ENCODE results near the gene PXDN. TPM values are rescaled to one million over a fixed set of nuclear protein-coding genes. Genes with fewer than 3 reads are reported as not detected.
A peak's percentile ranks its signal among the peaks of the same experiment; 100 is the strongest.
"Not testable (repeated sequence)": the region's sequence is repeated elsewhere in the genome, so short reads cannot be mapped to it uniquely, and the experiment has no call there.

The PXDN gene
- total RNA-seq, 1 donor from 2014 or later, result 21.6 TPM

DNA sequence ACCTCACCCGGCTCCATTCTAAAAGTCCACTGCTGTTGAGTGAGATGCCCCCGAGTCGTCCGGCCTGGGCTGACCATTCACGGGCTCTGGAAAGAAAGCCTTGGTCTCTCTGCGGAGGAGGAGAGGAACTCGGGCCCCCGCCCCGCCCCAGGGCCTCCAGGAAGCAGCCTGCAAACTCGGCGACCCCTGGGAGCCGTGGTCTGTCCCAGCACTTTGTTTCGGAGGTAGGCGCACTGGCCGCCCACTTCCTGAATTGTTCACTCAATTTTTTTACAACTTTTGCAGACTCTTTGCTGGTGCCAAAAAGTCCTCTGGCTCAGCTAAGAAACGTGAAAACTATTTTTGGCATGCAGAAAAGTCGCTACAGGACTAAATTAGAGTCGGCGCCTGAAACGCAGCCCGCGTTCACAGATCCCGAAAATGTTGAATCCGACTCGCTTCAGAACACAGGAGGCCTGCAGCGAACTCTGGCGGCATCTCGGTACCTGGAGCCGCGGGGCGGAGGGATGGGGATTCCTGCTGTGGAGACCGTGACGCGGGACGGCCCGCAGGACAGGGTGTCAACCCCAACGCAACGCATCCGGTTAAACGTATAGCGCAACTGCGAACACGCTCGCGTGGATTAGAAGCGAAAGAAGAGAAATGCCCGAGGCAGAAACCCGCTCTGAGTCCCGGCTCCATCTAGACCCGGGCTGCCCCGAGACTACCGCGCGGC, 1.5 kb downstream of the PXDN start:
- no peak for FAIRE-seq

GRCh38 chr2:1742301-1742680, 2.0 kb downstream of the PXDN start:
- no peak for DNase-seq (ENCODE audit: low spot score in 2 of 2)
- FAIRE-seq, result no peak

More for the DNA sequence above, 1.5 kb downstream of the PXDN start:
- DNase-seq (ENCODE audit: low spot score in 2 of 2), result peak; percentile 66 to 71

DNA sequence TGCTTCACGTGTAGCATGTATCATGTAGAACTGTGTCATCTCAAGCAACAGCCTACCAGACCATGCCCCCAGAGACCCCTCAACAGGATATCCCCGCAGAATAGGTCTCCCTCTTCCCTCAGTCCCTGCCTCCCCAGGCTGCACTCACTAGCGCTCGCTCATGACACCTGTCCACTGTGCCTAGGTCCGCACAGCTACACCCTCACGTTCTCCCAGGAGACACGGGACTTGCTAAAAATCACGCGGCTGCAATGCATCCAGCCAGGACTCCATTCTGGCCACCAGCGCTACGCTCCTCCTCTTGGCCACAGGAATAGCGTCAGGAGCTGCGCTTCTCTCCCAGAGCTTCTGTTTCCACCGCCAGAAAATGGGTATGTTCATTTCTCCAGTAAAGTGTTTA, 2.5 kb downstream of the PXDN start:
- DNase-seq (ENCODE audit: low spot score in 2 of 2) (no peak), FAIRE-seq (no peak)

GRCh38 chr2:1740716-1741589, 3.4 kb downstream of the PXDN start:
- DNase-seq (ENCODE audit: low spot score in 2 of 2) (no peak), FAIRE-seq (no peak)

- FAIRE-seq, result no peak
- DNase-seq (ENCODE audit: low spot score in 2 of 2), result no peak
Measured at GRCh38 chr2:1739961-1740715, 4.2 kb downstream of the PXDN start.

DNA sequence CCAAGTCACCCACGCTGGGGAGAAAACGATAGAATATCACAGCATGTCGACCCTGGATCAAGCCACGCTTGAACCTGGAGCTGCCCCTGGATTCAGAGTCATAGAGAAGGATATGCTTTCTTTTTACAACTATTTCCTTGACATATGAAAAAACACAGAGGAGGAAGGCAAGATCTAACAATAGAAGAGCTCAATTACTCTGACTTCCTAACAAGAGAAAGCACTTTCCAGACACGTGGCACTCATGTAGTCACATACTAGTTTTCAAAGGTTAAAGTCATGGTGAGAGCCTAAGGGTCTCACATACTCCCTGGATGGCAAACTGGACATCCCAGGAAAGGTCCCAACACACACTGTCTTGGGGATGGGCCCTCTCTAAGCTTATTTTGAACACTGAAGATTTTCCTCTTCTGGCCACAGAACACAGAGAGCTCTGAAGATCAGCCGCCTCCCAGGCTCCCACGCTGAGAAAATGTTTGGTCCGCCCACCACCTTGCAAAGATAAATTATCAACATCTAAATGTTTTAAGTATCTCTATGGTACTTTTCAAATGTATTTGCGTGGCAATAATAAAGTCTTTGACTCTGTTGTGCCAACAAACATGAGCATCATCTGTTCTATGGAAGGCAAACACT, 4.9 kb downstream of the PXDN start:
- FAIRE-seq (no peak), DNase-seq (ENCODE audit: low spot score in 2 of 2) (no peak)

DNA sequence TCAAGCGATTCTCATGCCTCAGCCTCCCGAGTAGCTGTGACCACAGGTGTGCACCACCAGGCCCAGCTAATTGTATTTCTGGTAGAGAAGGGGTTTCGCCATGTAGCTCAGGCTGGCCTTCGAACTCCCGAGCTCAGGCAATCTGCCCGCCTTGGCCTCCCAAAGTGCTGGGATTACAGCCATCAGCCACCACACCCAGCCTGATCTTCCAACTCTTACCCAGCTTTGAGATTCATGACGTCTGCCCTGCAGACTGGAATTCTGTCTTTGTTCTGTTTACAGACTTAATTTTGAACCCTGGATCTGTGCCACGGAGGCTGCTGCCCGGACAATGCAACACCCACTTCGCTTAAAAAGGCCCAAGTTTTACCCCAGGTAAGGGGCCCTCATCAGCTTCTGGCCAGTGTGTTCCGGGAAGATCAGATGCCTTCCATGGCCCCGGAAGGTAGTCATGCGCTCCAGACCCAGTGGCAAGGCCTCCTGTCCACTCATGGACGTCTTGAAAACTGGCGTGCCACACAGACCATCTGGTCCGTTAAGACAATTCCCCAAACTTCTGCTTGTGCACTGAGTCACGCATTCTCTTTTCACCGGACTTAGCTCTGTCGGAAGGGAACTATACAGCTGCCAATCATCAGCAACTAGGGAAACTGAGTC, 5.5 kb downstream of the PXDN start:
- DNase-seq (ENCODE audit: low spot score in 2 of 2) (no peak), FAIRE-seq (no peak)

- DNase-seq (ENCODE audit: low spot score in 2 of 2) (no peak), FAIRE-seq (no peak)
Measured at GRCh38 chr2:1738163-1738562, 6.2 kb downstream of the PXDN start.

DNA sequence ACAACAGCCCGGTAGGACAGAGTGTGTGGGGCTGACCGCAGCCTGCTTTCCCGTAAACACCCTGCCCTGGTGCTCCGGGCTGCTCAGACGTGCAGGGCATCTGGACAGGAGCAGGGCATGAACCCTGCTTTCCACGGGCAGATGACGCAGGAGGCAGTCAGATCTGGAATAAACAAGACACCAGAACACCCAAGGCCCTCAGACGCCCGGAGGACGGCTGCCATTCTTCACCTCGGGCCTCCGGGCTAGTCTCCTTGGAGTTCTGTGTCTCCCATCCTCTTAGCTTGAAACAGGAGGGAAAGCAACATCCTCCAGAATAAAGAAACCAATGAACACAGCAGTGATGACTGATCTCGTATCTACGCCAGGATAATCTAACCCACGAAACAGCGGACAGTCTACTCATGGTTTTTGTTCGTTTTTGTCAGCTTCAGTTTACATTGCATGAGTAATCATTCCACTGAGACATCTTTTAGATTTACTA, 7.3 kb downstream of the PXDN start:
- DNase-seq (ENCODE audit: low spot score in 2 of 2) (no peak), FAIRE-seq (no peak)

DNA sequence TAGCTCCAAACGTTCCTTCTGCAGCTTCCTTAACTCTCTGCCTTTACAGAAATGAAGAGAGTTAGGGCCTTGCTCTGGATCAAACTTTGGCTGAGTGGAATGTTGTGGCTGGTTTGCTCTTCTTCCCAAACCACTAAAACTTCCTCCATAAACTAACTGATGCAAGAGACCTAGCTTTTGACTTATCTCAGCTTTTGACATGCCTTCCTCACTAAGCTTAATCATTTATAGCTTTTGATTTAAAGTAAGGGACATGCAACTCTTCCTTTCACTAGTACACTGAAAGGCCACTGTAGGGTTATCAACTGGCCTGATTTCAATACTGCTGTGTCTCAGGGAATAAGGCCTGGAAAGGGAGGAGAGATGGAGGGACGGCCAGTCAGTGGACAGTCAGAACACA, 8.3 kb downstream of the PXDN start:
- FAIRE-seq (no peak), DNase-seq (ENCODE audit: low spot score in 2 of 2) (no peak)

GRCh38 chr2:1733298-1733697, 11.0 kb downstream of the PXDN start:
- not testable (repeated sequence) for DNase-seq (ENCODE audit: low spot score in 2 of 2); FAIRE-seq

DNA sequence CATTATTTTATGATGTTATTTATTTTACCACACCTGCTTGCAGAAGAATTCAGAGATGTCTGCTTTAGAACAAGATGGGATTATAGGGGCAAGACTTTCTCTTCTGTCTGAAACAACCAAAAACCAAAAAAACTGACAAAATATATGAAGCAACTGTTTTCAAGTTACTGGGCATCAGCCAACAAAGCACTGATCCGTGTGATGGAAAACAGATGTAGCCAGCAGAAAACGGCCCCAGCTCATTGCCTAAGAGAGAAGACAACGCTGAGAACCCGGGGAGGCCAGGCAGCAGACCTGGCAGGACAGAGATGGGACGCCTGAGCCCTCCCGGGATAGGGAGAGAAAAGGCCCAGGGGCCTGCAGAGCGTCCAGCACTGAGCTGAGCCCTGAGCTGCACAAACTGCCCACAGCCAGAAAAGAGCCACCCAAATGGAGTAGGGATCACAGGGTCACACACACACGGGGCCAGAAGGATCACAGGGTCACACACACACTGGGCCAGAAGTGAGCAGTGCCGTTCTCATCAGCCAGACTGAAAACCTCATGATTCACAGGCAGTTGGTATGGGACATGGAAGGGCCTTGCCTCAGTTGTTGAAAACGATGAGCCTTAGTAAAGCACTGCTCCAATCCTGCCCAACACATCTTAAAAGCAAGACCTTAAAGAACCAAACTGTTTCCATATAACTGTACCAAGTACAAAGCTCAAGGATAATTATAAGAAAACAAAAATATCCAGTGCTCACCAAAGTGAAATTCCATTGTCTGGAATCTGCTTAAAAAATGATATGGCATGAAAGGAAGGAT, 12.1 kb downstream of the PXDN start:
- FAIRE-seq (no peak), DNase-seq (ENCODE audit: low spot score in 2 of 2) (no peak)

DNA sequence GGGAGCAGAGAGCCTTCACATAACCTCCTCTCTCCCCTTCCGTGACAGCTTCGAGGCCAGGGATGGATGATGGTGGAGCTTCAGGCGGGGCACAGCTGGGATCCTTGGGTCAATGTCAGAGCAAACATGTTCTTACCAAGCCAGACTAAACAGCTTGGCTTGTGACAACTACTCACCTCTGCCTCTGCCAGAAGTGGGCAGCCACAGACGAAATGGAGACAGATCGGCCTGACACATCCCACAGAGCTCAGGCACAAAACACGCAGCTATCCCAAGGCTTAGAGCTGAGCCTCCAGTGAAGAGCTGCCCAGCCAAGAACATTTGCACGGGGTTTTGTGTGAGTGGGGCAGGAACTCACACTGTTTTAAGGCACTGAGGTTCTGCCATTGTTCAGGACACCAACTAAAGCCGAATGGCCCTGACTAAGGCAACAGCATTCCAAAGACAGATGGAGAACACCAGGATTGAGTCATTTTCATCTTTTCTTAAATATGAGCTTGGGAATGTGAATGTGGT, 12.8 kb downstream of the PXDN start:
- DNase-seq (ENCODE audit: low spot score in 2 of 2), result no peak
- no peak for FAIRE-seq

DNA sequence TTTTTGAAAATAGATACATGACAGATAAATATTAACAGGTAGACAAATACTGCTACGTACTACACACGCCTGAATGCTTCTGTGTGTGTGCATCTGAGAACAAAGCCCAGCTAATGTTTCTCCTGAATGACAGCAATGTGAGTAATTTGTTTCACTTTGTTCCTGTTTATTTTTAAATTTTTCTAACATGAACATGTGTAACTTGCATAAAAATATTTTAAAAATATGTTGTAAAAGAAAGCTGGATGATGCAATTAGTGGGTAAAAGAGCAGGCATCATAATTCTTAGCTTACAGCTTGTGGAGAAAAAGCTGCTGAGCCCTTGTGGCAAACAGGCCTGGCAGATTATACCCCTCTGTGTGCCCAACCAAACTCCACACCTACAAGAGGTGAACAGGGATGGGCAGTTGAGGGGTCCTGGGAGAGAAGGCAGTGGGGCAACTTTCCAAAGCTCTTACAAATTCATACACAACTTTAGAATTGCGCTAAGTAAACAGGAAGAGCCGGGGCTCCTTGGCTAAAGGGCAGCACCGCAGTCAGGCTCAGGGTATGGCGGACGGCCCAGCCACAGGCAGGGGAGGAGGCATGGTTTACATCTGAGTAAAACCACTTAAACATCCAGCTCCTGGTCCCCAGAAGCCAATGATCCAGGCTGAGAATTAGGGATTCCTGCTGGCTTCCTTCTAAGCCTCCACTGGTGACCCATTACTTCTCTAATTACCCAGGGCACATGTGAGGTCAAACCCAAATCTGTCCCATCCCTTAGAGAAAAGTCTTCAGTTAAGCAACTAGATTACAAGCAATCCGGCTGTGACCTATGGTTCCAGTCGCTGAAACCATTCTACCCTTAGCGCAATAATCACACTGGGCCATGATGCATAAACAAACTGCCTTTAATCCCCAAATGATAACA, 14.0 kb downstream of the PXDN start:
- FAIRE-seq (no peak), DNase-seq (ENCODE audit: low spot score in 2 of 2) (no peak)

GRCh38 chr2:1729242-1729641, 15.1 kb downstream of the PXDN start:
- no peak for FAIRE-seq

DNA sequence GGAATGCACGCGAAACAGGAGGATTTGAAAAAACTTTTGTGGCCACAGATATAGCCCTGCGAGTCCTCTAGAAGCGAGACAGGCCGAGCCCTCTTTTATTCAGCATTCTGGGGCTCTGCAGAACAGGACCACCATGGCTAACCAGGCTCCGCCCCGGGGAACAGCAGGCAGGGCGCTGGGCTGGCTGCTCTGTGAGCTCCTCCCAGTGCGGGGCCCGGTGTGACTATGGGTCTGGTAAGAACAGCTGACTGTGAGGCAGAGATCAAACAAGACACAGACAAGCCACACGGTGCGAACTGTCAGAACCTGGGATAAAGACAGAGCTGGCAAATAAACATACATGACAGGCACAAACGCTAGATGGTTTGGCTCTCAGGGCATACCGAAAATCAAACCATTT, 15.5 kb downstream of the PXDN start:
- DNase-seq (ENCODE audit: low spot score in 2 of 2) (no peak), FAIRE-seq (no peak)

More at GRCh38 chr2:1729242-1729641, 15.1 kb downstream of the PXDN start:
- DNase-seq (ENCODE audit: low spot score in 2 of 2), result no peak

DNA sequence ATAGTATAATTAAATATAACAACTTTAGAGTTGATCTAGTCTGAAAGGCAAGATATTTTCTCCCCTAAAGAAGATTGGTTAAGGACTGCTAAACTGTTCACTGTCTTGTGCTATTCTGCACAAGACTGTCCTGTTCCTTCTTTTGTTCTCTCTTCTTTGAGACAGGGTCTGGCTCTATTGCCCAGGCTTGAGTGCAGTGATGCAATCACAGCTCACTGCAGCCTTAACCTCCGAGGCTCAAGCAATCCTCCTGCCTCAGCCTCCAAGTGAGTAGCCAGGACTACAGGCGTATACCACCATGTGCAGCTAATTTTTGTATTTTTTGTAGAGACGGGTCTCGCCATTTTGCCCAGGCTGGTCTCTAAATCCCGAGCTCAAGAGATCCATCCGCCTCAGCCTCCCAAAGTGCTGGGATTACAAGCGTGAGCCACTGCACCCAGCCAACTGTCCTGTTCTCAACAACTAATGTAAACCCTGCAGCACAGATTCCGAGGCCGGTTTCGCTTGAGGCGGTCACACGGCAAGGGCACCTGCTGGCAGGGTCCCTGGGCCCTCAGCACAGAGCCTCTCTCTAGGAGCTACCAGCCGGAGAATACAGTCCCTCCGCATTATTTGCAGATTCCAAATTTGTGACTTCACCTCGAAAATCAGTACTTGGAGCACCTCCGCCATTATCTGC, 16.4 kb downstream of the PXDN start:
- no peak for DNase-seq (ENCODE audit: low spot score in 2 of 2)
- FAIRE-seq, result no peak
